OCI-LY7 (cell line): ENCODE results near the gene RAB21.

Experiments used
- CTCF ChIP-seq: fragments of 200-600 bp; sonication (generic); conservative IDR thresholded peaks from 2 replicates; pipeline ENCODE4 v1.5.1; 2014; ENCODE audit warnings: mild to moderate bottlenecking, antibody characterized with exemption, low read length, moderate library complexity, mixed read lengths
- EZH2phosphoT487 ChIP-seq: fragments of 200-600 bp; sonication (generic); IDR thresholded peaks from 2 replicates; pipeline ENCODE4 v1.6.1; 2018; ENCODE audit warnings: low read depth, borderline replicate concordance, mild to moderate bottlenecking, mixed run types, antibody characterized with exemption, low read length, moderate library complexity, mixed read lengths

GRCh38 chr12:71721783-71722505 lies 32.7 kb upstream of the RAB21 start:
- no peak for TF ChIP-seq CTCF
- no peak for TF ChIP-seq EZH2phosphoT487
